HG03575 (cell line): ENCODE measurements around the gene NID1.

ENCODE experiments used
- ATAC-seq: cut with Tn5 transposase; IDR thresholded peaks from one replicate; pipeline ENCODE4 v1.9.1; 2021; ENCODE audit not compliant: unreplicated experiment, insufficient number of reproducible peaks, low FRiP score; ENCODE audit errors: extremely low read depth

NID1 gene

GRCh38 chr1:235951661-235952060, 113.2 kb downstream of the NID1 start:
- no peak for ATAC-seq

- ATAC-seq = no peak
These were observed 114.6 kb downstream of the NID1 start for GRCh38 chr1:235950318-235950717.

DNA sequence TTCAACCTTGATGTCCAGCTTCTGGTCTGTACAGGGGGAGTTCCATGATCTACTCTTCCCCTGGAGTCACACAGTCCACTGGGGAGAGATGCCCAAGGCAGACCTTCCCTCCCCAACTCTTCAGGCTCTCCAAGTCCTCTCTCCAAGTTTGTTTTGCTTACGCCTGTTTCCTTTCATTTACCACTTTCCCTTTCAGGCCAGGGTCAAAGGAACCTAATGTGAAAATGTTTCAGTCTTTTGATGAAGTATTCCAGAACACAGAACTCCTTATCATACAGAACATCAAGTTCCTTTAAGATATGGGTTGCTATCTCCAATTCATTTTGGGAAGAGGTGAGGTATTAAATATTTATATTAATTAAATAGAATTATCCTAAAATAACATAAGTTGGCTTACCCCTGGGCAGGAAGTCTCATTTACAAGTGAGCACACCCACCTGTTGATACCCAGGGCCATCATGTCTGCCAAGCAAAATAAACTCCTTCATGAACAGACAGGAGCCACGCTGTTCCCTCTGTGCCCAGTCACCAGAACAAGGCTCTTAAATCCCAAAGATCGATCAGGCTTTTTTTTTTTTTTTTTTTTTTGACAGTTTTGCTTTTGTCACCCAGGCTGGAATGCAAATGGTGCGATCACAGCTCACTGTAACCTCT, 116.0 kb downstream of the NID1 start:
- ATAC-seq = no peak

DNA sequence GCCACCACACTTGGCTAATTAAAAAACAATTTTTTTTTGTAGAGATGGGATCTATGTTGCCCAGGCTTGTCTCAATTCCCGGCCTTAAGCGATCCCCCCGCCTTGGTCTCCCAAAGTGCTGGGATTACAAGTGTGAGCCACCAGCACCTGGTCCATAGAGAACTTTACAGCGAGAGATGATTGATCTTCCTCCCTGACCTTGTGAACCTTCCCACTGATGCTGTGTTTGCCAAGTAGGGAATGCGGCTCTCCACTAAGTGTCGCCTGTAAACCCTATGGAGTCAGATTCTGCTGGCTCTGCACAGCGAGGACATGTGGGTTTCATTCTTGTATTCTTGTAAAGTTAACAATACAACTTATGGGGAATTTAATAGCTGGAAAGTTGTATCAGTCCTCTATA, 116.9 kb downstream of the NID1 start:
- no peak for ATAC-seq

DNA sequence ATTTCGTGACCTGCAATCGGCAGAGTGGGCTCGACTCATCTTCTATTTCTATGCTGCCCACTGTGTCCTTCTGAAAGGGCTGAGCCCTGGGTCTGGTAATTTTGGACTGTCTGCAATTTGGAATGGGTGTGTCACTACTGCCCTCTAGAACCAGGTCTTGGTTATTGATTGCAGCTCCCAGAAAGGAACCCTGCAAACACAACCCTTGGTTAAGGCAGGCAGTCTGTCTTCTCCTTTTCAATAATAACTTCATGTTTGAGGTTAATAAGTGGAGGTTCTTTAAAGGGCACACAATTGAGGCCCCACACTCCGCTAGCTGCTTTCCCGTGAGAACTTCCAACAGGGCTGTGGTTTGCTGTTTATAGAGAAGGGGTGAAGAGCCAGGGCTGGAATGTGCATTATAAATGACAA, 118.3 kb downstream of the NID1 start:
- ATAC-seq = no peak

GRCh38 chr1:235945775-235946570, 118.9 kb downstream of the NID1 start:
- ATAC-seq = no peak

DNA sequence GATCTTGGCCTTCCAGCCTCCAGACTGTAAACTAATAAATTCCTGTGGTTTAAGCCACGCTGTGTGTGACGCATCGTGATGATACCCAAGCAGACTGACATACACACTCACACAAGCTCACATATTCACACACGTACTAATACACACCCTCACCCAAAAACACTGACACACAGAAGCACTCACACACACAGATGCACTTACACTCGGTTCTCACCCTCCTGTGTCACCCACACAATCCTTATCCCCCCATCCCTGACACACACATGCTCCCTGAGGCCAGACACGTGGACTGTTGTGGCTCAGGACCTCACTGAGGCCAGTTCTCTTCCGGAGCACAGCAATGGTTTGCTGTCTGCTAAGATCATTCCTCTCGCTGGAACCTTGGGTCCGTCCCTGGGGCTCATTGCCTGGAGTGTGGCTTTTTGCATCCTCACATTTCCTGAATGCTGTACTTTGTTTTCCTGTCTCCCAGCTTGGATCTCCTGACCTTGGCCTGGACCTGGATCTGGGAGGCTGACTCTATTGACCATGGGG, 121.2 kb downstream of the NID1 start:
- ATAC-seq = no peak

- ATAC-seq = no peak
These were observed 121.8 kb downstream of the NID1 start for GRCh38 chr1:235942979-235943575.

GRCh38 chr1:235942625-235942934, 122.3 kb downstream of the NID1 start:
- no peak for ATAC-seq

- ATAC-seq = no peak
These were observed 122.8 kb downstream of the NID1 start for GRCh38 chr1:235941876-235942624.

DNA sequence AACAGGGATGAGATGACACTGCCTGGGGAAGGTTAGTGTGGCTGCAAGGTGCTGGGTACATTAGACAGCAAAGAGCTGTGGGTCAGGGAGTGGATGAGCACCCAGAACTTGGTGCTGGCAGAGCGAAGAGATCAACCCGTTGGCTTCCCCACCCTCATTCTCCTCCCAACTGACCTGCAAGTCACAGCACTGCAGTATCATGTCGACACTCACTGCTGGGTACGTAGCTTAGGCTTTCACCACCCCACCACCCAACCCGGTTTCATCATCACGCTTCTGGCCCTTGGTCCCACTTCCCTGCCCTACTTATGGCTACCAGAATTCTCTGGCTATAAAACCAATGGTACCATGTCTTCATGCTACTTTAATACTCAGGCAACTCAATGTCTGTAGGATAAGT, 124.6 kb downstream of the NID1 start:
- no peak for ATAC-seq

DNA sequence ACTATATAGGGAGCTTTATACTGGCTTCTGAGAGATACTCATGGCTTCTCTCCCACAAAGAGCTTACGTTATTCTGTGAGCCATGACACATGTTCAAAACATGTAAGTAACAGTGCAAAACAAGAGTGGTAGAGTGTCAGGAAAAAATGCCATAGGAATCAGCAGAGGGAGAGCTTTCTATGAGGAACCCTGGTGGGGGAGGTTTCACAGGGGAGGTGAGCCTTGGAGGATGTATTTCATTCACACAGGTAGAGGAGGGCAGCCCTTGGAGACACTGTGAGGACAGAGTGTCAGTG, 125.5 kb downstream of the NID1 start:
- no peak for ATAC-seq

DNA sequence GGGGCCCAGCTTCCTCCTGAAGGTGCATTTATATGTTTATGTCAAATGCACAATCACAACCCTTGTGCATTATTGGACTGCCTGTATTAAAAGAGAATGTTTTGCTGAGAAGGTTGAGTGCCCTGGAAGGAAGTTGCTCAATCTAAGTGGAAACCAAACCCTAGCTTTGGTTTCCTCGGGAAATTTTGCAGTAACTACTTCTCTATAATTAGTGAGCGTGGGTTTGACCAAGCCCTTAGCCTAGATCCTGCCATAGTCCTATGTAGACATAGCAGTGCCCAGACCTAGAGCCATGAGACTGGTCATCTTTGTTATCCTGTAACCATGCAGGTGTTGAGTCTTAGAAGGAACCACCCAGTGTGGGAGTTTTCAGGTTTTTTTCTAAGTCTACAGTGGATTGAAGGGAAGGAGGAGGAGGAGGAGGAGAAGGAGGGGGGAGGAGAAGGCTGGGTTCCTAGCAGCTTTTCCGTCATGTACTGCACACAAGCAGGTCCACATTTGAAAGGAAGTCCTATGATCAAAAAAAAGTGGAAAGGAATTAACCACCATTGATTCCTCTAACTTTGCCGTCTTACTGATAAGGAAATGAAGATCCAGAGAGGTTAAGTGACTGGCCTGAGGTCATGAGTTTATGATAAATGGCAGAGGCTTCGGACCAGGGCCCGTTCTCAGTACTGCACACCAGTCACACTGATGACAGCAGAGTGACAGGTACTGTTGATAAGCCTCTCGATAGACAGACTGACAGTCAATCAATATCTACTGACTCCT, 126.0 kb downstream of the NID1 start:
- no peak for ATAC-seq

DNA sequence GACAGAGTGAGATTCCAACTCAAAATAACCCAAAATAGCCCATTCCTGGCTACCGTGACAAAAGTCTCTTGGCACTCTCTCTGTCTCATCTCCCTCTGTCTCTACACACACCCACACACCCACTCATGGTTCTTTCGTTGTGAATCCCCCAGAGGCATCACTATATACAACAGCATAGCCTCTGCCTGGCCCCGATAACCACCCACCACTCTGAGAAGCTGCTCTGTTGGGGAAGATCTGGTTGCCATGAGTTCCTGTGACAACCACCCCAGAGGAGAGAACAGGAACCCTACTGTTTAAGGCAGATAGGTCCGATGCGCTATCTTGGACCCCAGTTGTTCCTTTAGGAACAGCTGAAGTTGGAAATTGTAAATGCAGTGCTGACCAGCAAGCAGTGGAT, 127.8 kb downstream of the NID1 start:
- no peak for ATAC-seq

GRCh38 chr1:235935235-235936225, 129.4 kb downstream of the NID1 start:
- no peak for ATAC-seq

- no peak for ATAC-seq
These were observed 131.1 kb downstream of the NID1 start for GRCh38 chr1:235933766-235934116.

DNA sequence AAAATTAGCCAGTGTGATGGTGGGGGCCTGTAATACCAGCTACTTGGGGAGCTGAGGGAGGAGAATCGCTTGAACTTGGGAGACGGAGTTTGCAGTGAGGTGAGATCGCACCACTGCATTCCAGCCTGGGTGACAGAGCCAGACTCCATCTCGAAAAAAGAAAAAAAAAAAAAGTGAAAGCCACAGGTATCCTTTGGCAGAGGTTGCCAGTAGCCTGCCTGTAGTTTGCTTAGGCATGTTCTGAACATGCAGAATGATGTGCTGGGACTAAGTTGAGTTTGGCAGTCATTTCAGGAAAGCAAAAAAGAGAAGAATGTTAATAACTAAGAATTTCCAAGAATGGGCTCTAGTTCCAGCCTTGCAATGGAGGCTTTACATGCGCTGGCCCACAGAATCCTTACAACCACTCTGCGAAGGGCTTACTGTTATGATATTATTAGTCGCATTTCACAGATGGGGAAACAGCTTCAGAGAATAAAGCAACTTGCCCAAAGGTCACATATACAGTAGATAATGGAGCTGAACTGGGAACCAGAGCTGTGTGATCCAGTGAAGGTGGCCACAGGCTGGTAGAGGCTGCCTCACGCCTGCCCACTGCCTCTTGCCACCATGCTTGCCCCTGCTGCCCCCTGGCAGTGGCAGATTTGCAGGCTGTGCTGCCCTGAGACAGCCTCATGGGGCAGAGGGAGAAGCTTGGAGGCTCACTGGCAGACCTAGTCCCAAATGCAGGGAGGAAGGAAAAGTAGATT, 131.7 kb downstream of the NID1 start:
- no peak for ATAC-seq
